GM19438 (cell line): ENCODE measurements around the gene ARAP2.
"Not testable (repeated sequence)": the region's sequence is repeated elsewhere in the genome, so short reads cannot be mapped to it uniquely, and the experiment has no call there.

Experiments used
- ATAC-seq: cut with Tn5 transposase; IDR thresholded peaks from one replicate; pipeline ENCODE4 v1.9.1; 2021; ENCODE audit warnings: low read depth; ENCODE audit not compliant: unreplicated experiment

The ARAP2 gene

GRCh38 chr4:36192922-36193321 is 51.4 kb downstream of the ARAP2 start:
- ATAC-seq, result no peak

- peak; percentile 67 for ATAC-seq
Measured at GRCh38 chr4:36189511-36190226, 54.6 kb downstream of the ARAP2 start.

- no peak for ATAC-seq
Measured at GRCh38 chr4:36187723-36188333, 56.5 kb downstream of the ARAP2 start.

DNA sequence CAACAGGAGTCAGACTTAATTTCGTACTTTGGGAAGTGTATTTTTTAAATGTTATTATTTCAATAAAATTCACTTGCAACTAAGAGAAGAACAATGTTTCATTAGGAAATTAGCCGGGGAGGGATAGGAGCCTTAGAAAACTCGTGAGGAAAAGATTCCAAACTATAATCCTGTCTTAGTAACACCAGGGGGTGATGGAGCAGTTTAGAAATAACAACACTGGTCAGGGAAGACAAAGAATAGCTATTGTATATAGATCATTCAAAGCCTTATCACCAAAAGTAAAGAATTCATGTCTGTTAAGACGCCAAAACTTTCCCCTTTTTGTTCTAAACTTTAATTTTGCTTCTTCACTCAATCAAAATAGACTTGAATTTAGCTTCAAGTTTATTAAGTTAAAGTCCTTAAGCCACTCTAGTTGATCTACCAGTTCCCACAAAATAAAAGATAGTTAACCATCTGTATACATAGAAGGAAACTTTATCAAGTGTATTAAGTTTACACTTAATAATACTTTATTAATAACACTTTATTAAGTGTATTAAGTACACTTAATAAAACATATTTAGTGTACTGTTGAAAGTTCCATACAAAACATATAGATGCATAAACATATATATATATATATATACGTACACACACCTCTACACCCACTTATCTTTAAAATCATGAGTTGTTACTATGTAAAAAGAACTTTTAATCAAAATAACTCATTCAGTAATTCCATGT is 60.5 kb downstream of the ARAP2 start:
- ATAC-seq, result no peak

- no peak for ATAC-seq
Measured at GRCh38 chr4:36183232-36183631, 61.1 kb downstream of the ARAP2 start.

GRCh38 chr4:36182315-36182714 is 62.0 kb downstream of the ARAP2 start:
- ATAC-seq, result not testable (repeated sequence)

DNA sequence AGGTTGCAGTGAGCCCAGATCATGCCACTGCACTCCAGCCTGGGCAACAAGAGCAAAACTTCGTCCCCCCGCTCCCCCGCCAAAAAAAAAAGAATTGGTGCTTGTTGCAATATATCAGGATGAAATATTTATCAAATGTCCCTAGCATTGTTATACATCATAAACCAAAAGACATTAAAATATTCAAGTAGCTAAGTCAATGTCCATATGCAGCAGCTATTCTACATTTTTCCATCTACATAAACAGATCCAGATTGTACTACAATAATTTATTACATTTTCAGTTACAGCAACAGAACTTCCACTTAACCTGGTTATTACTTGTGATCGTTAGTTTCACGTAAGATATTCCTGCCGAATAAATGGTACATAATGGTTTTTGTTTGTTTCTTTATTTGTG is 64.1 kb downstream of the ARAP2 start:
- no peak for ATAC-seq

DNA sequence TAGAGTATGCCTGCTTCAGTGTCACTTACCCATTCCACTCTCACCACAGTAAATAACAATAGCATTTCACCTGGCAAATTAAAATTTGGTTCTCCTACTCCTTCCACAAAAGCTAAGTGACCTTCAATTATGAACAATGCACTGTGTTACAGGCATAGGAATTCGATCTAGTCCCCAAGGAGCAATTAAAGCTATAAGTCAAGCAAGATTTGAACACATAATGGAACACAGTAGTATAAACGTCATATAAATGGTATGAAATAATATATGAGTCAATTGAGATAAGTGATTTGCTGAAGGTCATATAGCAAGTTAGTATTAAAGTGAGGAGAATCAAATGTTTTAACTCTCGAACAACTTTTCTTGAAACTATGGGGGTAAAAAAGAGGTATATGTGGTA is 65.8 kb downstream of the ARAP2 start:
- no peak for ATAC-seq

DNA sequence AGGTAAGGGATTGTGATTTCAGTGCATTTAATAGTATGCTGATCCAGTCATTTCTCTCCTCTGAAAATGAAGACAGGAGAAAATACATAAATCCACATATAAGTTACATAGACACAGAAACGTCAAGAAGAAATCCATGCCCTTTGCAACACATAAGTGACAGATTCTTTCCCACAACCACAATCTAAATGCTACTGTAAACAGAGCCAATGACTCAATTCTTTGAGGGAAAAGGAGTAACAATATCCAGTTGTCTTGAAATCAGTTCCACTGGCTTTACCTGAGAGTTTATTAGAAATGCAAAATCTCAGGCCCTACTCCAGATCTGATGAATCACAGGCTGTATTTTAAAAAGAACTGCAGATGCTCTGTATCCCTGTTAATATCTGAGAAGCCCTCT is 66.4 kb downstream of the ARAP2 start:
- no peak for ATAC-seq

DNA sequence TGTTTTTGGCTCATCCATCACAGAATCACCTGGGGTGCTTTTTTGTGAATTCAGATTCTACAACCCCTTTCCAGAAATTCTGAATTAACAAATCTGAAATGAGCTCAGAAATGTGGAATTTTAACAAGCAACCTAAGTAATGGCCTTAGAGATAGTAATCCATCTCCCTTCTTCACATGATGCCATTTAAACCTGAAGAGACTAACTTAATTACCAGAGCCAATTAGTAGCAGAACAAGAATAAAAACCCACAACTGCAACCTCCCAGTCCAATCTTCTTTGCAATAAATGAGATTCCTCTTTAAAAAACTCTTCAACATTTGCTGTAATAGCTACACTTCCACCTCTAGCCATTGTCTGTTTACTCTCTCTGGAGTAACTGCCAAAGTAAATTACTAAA is 69.7 kb downstream of the ARAP2 start:
- no peak for ATAC-seq

- ATAC-seq, result no peak
Measured at GRCh38 chr4:36173905-36174304, 70.4 kb downstream of the ARAP2 start.

GRCh38 chr4:36172656-36173055 is 71.7 kb downstream of the ARAP2 start:
- ATAC-seq, result no peak

DNA sequence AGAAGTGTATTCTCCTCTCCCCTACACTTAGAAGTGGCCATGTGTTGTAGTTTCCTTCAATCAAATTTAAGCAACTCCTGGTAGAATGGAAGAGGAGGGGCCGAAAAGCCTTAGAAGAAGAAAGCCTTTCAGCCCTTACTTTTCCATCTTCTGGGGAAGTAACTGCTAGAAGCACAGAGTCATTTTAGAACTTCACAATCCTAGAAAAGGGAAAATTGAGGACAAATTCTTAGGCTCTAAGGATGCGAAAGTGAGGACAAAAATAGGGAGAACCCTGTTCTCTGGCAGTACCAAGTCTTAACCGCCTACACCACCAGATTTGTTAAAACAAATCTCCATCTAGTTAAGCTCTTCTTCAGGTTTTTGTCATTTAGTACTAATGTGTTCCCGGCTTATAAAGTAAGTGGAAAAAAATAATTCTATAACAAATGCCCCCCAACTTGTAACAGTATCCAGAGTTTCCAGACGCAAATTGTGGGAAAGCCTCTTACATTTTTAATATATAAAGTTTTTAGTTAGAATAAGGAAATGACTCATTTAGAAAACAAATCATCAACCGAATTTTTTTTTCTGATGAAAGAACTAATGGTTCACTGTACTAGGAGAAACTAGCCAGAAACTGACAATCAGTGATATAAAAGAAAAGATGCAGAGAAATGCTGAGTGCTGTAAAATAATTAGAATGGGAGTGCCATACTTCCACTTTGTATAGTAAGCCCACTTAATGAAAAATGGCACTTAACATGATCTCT is 76.0 kb downstream of the ARAP2 start:
- ATAC-seq, result no peak

GRCh38 chr4:36165631-36166005 is 78.7 kb downstream of the ARAP2 start:
- no peak for ATAC-seq

- ATAC-seq, result no peak
Measured at GRCh38 chr4:36164900-36165630, 79.2 kb downstream of the ARAP2 start.

DNA sequence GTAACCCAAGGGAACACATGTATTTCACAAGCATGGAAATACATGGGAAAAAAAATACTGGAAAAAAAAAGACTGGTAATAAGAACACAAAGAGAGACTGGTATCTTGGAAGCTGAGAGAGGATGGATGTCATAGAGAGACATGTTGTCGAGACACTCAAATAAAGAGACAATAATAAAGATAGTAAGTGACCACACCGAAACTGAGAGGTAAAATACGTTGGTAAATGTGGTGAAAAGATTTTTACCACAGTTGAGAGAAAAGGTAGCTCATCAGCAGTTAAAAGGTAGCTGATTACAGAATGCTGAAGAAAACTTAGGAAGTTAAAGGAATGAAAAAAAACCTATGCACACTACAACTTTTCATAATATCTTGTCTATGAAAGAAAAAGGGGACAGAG is 81.1 kb downstream of the ARAP2 start:
- no peak for ATAC-seq

DNA sequence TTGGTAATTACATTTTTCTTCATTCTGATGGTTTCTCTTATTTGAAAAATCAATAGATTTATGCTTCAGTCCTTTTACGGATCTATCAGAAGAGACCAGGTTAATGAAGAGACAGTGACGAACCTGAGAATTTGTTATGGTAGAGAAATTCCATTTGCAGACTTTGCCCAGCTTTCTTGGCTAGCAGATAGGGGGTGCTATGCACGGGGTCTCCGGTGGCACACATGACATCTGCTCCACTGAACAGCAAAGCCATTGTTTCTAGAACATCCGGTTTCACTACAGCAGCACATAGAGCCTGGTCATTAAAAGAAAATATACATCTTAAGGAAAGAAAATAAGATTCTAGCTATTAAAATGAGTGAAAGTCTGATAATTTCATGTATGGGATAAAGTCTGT is 85.1 kb downstream of the ARAP2 start:
- no peak for ATAC-seq

GRCh38 chr4:36152735-36153134 is 91.6 kb downstream of the ARAP2 start:
- no peak for ATAC-seq

GRCh38 chr4:36142504-36142903 is 101.8 kb downstream of the ARAP2 start:
- ATAC-seq, result no peak

DNA sequence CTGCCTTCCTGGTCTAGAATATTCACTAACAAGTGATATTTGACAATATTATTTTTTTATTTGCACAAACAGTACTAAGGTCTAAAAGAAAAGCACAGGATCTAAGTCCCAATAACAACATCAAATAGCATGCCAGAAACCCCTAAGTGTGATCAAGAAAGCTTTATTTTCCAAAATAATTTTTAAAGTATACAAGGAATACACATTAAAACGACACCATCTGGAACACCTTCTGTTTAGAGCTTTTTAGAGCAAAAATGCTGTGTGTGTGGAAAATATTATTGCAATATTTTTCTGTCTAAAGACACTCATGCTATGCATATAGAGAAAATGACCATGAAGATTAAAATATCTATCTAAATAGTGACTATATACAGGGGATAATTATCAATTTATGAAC is 103.1 kb downstream of the ARAP2 start:
- ATAC-seq, result no peak

DNA sequence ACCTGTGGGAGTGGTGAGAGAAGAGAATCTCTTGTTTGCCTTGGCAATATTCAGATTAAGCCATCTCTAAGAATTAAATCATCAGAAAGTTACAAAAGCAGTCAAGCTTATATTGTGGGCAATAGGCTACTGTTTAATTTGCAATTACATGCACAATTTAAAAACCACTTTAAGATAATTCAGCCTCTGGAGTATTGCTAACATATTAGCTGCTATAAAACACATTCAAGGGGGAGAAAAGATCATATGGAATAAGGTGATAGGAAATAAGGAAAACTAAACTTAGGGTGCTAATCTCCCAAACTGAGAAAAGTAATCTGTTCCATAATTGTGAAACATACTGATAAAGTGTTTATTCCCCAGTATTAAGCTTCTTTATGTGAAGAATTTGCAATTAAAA is 103.9 kb downstream of the ARAP2 start:
- no peak for ATAC-seq
